GM21529 (cell line): ENCODE data around the gene ITGA2.
"Not testable (repeated sequence)": the region's sequence is repeated elsewhere in the genome, so short reads cannot be mapped to it uniquely, and the experiment has no call there.

Source experiments
- ATAC-seq: cut with Tn5 transposase; IDR thresholded peaks from one replicate; pipeline ENCODE4 v1.9.1; 2021; ENCODE audit not compliant: unreplicated experiment

The ITGA2 gene

GRCh38 chr5:53092242-53092641 lies 103.1 kb downstream of the ITGA2 start:
- no peak for ATAC-seq

- ATAC-seq, result no peak
Observed at GRCh38 chr5:53095217-53095616, 106.1 kb downstream of the ITGA2 start.

GRCh38 chr5:53095931-53096525 lies 106.9 kb downstream of the ITGA2 start:
- peak; percentile 90 for ATAC-seq

GRCh38 chr5:53099546-53099945 lies 110.4 kb downstream of the ITGA2 start:
- no peak for ATAC-seq

- no peak for ATAC-seq
Observed at GRCh38 chr5:53100606-53101005, 111.5 kb downstream of the ITGA2 start.

GRCh38 chr5:53105611-53106300 lies 116.6 kb downstream of the ITGA2 start:
- ATAC-seq, result no peak

GRCh38 chr5:53109056-53109442 lies 119.9 kb downstream of the ITGA2 start:
- ATAC-seq, result peak; percentile 16

GRCh38 chr5:53109443-53110127 lies 120.4 kb downstream of the ITGA2 start, which contains the start of gene MOCS2:
Gene MOCS2 (minus strand): TSS chr5:53109757. CDS start chr5:53107174, 2,583 bp downstream.
- peak; percentile 95 for ATAC-seq

- ATAC-seq, result peak; percentile 8
Observed at GRCh38 chr5:53110156-53110555, 121.0 kb downstream of the ITGA2 start.

- no peak for ATAC-seq
Observed at GRCh38 chr5:53111139-53111538, 122.0 kb downstream of the ITGA2 start.

- ATAC-seq, result not testable (repeated sequence)
Observed at GRCh38 chr5:53112307-53112706, 123.2 kb downstream of the ITGA2 start.

- no peak for ATAC-seq
Observed at GRCh38 chr5:53112909-53113308, 123.8 kb downstream of the ITGA2 start.

- no peak for ATAC-seq
Observed at GRCh38 chr5:53113947-53114346, 124.8 kb downstream of the ITGA2 start.

- ATAC-seq, result no peak
Observed at GRCh38 chr5:53114988-53115387, 125.8 kb downstream of the ITGA2 start.

GRCh38 chr5:53116597-53116996 lies 127.4 kb downstream of the ITGA2 start:
- ATAC-seq, result no peak

GRCh38 chr5:53118879-53119278 lies 129.7 kb downstream of the ITGA2 start:
- no peak for ATAC-seq

GRCh38 chr5:53120165-53120564 lies 131.0 kb downstream of the ITGA2 start:
- ATAC-seq, result no peak

GRCh38 chr5:53123702-53124101 lies 134.6 kb downstream of the ITGA2 start:
- no peak for ATAC-seq

GRCh38 chr5:53126521-53126920 lies 137.4 kb downstream of the ITGA2 start:
- ATAC-seq, result no peak

- ATAC-seq, result no peak
Observed at GRCh38 chr5:53127107-53127506, 138.0 kb downstream of the ITGA2 start.

- no peak for ATAC-seq
Observed at GRCh38 chr5:53128481-53128880, 139.3 kb downstream of the ITGA2 start.

- ATAC-seq, result no peak
Observed at GRCh38 chr5:53130266-53130665, 141.1 kb downstream of the ITGA2 start.
